LNCaP clone FGC (cell line): ENCODE data around the gene KDM4F.

Source experiments
- DNase-seq: peaks from one replicate; pipeline ENCODE4 v3.0.0-alpha.2; 2011; ENCODE audit warnings: low read depth
- H3K4me3 ChIP-seq: 2 replicates; pipeline ENCODE4 v1.5.1; 2011; ENCODE audit warnings: mild to moderate bottlenecking, low read depth, low read length, control low read depth
- TF ChIP-seq, protein P1 (sequence below): IDR thresholded peaks from 2 replicates; pipeline ENCODE4 v1.5.1; 2012; ENCODE audit warnings: mild to moderate bottlenecking; ENCODE audit not compliant: control insufficient read depth, insufficient read depth; ENCODE audit errors: extremely low read depth

Gene KDM4F

DNA sequence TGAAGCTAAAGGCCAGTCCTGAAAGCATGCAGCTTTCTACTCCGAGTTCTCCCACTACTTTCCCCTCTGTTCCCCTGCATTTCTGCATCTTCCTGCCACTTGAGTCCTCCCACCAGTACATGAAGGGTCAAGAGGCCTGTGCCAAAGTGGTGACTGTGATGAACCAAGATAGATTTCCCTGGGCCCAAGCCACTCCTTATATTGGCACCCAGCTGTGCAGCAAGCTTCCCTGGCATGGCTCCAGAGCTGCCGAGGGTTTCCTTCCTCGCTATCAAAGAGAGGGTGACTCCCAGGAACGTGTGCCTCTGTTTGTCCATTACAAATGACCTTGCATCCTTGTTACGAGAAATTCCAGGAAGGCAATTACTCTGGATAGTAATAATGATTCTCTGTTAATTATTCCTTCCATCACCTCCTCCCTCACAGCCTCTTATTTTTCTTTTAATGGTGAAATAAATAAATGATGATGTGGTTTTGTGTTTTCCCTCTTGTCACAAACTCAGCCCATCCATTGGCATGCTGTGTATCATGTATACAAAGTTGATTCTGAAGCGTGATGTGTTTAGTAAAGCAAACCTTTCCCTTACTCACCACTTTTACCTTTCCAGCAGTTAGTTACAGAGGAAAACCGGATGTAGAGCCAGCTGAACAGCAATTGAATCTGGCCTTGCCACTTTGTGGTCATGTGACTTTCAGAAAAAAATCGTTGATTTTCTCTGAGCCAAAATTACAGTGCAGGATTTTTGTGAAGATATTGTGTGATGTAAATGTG lies 25.8 kb downstream of the KDM4F start:
- H3K4me3 ChIP-seq: peak overlapping the region; percentile 3; the same call in 1 of the 2 replicates
- TF ChIP-seq, protein P1, sequence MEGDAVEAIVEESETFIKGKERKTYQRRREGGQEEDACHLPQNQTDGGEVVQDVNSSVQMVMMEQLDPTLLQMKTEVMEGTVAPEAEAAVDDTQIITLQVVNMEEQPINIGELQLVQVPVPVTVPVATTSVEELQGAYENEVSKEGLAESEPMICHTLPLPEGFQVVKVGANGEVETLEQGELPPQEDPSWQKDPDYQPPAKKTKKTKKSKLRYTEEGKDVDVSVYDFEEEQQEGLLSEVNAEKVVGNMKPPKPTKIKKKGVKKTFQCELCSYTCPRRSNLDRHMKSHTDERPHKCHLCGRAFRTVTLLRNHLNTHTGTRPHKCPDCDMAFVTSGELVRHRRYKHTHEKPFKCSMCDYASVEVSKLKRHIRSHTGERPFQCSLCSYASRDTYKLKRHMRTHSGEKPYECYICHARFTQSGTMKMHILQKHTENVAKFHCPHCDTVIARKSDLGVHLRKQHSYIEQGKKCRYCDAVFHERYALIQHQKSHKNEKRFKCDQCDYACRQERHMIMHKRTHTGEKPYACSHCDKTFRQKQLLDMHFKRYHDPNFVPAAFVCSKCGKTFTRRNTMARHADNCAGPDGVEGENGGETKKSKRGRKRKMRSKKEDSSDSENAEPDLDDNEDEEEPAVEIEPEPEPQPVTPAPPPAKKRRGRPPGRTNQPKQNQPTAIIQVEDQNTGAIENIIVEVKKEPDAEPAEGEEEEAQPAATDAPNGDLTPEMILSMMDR: no peak
- DNase-seq: peak; percentile 92

DNA sequence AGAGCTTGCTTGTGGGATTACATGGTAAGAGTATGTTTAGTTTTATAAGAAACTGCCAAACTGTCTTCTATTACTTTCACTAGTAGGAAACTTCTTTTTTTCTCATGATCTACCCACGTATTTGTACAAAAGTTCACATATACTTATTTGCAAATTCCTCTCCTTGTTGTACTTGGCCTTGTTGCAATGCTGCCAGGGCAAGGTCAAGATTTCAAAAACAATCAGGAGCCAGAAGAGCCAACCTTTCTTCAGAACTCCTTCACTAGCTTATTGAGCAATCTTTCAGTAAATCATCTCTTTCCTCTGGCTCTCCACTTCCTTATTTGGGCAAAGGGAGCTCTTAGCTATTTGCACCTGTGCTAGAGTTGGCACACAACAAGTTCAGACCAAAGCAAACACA lies 27.2 kb downstream of the KDM4F start:
- TF ChIP-seq, protein P1: no peak
- peak; percentile 99 for DNase-seq
- H3K4me3 ChIP-seq: no peak overlapping the region

DNA sequence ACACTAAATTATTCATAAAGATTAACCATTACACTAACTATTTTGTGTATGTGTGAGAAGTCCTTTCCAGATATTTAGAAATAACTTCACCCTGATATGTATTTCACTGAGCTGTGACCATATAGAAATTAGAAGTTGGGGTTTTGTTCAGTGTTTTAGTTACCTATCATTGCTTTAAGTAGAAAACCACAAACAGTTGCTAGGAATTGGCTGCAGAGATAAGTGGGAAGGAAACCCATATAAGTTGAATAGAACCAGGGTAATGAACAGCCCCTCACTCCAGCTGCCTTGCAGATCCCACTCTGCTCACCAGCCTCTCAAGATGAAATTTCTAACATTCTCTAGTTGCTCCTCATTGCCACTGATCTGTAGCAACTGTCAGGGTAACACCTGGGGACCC lies 27.8 kb downstream of the KDM4F start:
- no peak overlapping the region for H3K4me3 ChIP-seq
- TF ChIP-seq, protein P1: no peak
- DNase-seq: no peak

- DNase-seq: no peak
- H3K4me3 ChIP-seq: no peak overlapping the region
- TF ChIP-seq, protein P1: no peak
These were observed 29.3 kb downstream of the KDM4F start for GRCh38 chr11:95078526-95078925.

GRCh38 chr11:95081010-95081409 lies 31.8 kb downstream of the KDM4F start:
- TF ChIP-seq, protein P1: no peak
- no peak for DNase-seq
- no peak overlapping the region for H3K4me3 ChIP-seq

DNA sequence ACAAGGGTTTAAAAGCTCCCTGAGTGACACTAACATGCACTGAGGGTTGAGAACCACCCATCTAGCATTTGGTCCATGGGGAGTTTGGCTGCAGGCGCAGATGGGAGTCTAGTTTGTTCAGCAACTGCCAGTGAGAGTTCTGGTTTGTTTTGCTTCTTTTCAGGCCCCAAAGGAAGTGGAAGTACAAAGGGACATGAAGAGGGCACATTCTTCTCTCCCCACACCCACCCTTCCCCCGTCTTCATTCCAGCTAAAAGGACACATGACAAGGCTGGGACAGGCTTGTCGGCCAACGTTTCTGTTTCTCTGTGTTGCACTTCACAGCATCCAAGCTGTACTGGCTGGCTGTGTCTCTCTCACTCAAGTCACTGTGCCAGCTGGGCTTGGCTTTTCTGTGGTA lies 32.2 kb downstream of the KDM4F start:
- no peak overlapping the region for H3K4me3 ChIP-seq
- no peak for DNase-seq
- TF ChIP-seq, protein P1: no peak

DNA sequence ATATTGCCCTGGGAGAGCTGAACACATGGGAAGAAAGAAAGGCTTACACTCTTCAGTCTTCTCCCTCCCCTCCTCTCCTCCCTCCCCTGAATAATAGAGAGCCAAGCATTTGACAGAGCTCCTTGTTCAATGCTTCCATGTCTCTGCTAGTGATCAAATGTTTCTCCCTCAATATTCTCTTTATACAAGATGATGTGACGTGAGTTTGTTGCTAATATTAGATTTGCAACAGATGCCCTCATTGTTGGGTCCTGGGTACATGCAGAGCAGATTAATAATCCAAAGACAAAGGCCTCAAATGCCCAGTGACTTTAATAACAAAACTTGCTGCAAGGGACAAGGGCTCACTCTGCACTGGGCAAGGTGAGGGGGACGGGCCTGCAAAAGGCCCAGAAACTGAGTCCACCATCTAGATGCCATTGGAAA lies 33.4 kb downstream of the KDM4F start:
- DNase-seq: no peak

More for the DNA sequence above, 33.4 kb downstream of the KDM4F start:
- no peak overlapping the region for H3K4me3 ChIP-seq
- TF ChIP-seq, protein P1: no peak
